GM19324 (cell line): ENCODE data around the gene EML1.

Experiments
- ATAC-seq: cut with Tn5 transposase; IDR thresholded peaks from one replicate; pipeline ENCODE4 v1.9.1; 2021; ENCODE audit warnings: mild to moderate bottlenecking, moderate library complexity; ENCODE audit not compliant: unreplicated experiment, low FRiP score

Gene EML1

GRCh38 chr14:99793213-99794150, at the start of gene EML1:
Gene EML1, plus strand, starts transcription at chr14:99793413. Its CDS starts 64 bp downstream, at chr14:99793477.
- ATAC-seq, result peak; percentile 97

- ATAC-seq, result no peak
Measured at GRCh38 chr14:99744199-99744872, 48.9 kb upstream of the EML1 start.

GRCh38 chr14:99744873-99745224, 48.4 kb upstream of the EML1 start:
- no peak for ATAC-seq

- ATAC-seq, result no peak
Measured at GRCh38 chr14:99745307-99745951, 47.8 kb upstream of the EML1 start.

GRCh38 chr14:99747167-99747566, 46.0 kb upstream of the EML1 start:
- ATAC-seq, result no peak

- ATAC-seq, result no peak
Measured at GRCh38 chr14:99747582-99748330, 45.5 kb upstream of the EML1 start.

GRCh38 chr14:99748529-99748928, 44.7 kb upstream of the EML1 start:
- no peak for ATAC-seq

- ATAC-seq, result no peak
Measured at GRCh38 chr14:99749142-99749541, 44.1 kb upstream of the EML1 start.

GRCh38 chr14:99749763-99750715, 43.2 kb upstream of the EML1 start:
- ATAC-seq, result no peak

GRCh38 chr14:99750746-99751450, 42.3 kb upstream of the EML1 start:
- ATAC-seq, result no peak

GRCh38 chr14:99751539-99752485, 41.4 kb upstream of the EML1 start:
- ATAC-seq, result no peak

- no peak for ATAC-seq
Measured at GRCh38 chr14:99752486-99753121, 40.6 kb upstream of the EML1 start.

- no peak for ATAC-seq
Measured at GRCh38 chr14:99753225-99754140, 39.7 kb upstream of the EML1 start.

GRCh38 chr14:99754141-99755067, 38.8 kb upstream of the EML1 start:
- no peak for ATAC-seq

- no peak for ATAC-seq
Measured at GRCh38 chr14:99755068-99755405, 38.2 kb upstream of the EML1 start.
